K562 (cell line): ENCODE data around the gene ABCC5. TPM values are rescaled to one million over a fixed set of nuclear protein-coding genes. Genes with fewer than 3 reads are reported as not detected.

Experiments
- ATAC-seq: fragments of 200-7000 bp; cut with Tn5 transposase; 3 replicates; pipeline ENCODE4 v1.9.1; 2020; ENCODE audit warnings: moderate library complexity
- BruUV-seq: library from RNA; stranded (reverse); fragments of 400-500 nt; replicated peaks from 2 replicates; lab custom pipeline; 2021; lab: Mats Ljungman, UMichigan
- CTCF ChIA-PET: fragments of 300-600 bp; formaldehyde crosslinking; extraction: SDS; loops from one replicate; lab custom pipeline; 2021; ENCODE audit warnings: low intra/inter-chr PET ratio; lab: Yijun Ruan, JAX
- POLR2A ChIA-PET: fragments of 300-600, 350-650 bp; sonication (Branson Sonifier 250); formaldehyde crosslinking; extraction: SDS; loops from one replicate; lab custom pipeline; 2021; ENCODE audit warnings: antibody characterized with exemption, inconsistent platforms; lab: Yijun Ruan, JAX
- DNase-seq, 4 experiments: peaks; one replicate each; pipeline versions ENCODE4 v3.0.0 to v3.0.0-alpha.2; 2011 to 2018; ENCODE audit warnings: low spot score in 3 of 4, mixed read lengths in 3 of 4; ENCODE audit errors: extremely low read depth in 1 of 4
- FAIRE-seq: peaks from 2 replicates; lab custom pipeline; 2011; peaks lifted over from hg19 to GRCh38; lab: Jason Lieb, UNC
- H2AFZ ChIP-seq: 2 replicates; pipeline ENCODE4 v1.6.0; 2011; ENCODE audit warnings: low read depth, low read length, control low read depth, inconsistent platforms
- H3K27ac ChIP-seq: fragments of 200-600 bp; 3 replicates; pipeline ENCODE4 v1.8.0; 2011; ENCODE audit warnings: low read depth, mild to moderate bottlenecking, control low read depth, inconsistent platforms, low read length, moderate library complexity, mixed read lengths; ENCODE audit errors: extremely low read depth
- H3K27me3 ChIP-seq, 2 experiments: fragments of 300-600 bp in 1 of 2; 2 replicates in 1 of 2; 3 replicates in 1 of 2; pipeline versions ENCODE4 v1.6.0 to v1.8.0; 2011; ENCODE audit warnings: inconsistent platforms in 2 of 2, low read length in 2 of 2, mild to moderate bottlenecking in 1 of 2, mixed read lengths in 1 of 2, moderate library complexity in 1 of 2; ENCODE audit not compliant: control insufficient read depth in 2 of 2, insufficient read depth in 2 of 2
- H3K36me3 ChIP-seq: fragments of 300-600 bp; 3 replicates; pipeline ENCODE4 v1.8.0; 2011; ENCODE audit warnings: mild to moderate bottlenecking, low read length, inconsistent platforms; ENCODE audit not compliant: control insufficient read depth, insufficient read depth
- H3K4me1 ChIP-seq, 2 experiments: fragments of 200-600 bp in 1 of 2; replicated peaks in 1 of 2; 2 replicates in 1 of 2; 3 replicates in 1 of 2; pipeline versions ENCODE4 v1.5.1 to v1.8.0; 2011; ENCODE audit warnings: inconsistent platforms in 2 of 2, low read length in 2 of 2, mild to moderate bottlenecking in 1 of 2, mixed read lengths in 1 of 2, moderate library complexity in 1 of 2; ENCODE audit not compliant: control insufficient read depth in 2 of 2, insufficient read depth in 2 of 2
- H3K4me2 ChIP-seq: 2 replicates; pipeline ENCODE4 v1.6.1; 2011; ENCODE audit warnings: low read length, control low read depth, inconsistent platforms, mixed read lengths; ENCODE audit not compliant: insufficient read depth
- H3K4me3 ChIP-seq: fragments of 200-600 bp; sonication (generic), shearing (Covaris generic); 2 replicates; pipeline ENCODE4 v1.5.1; 2016; ENCODE audit warnings: control low read depth, inconsistent platforms
- H3K79me2 ChIP-seq: fragments of 200-600 bp; 3 replicates; pipeline ENCODE4 v1.8.0; 2011; ENCODE audit warnings: low read length, inconsistent platforms; ENCODE audit not compliant: control insufficient read depth, insufficient read depth
- H3K9ac ChIP-seq, 2 experiments: 2 replicates each; pipeline versions ENCODE4 v1.6.0 to v1.6.1; 2011; ENCODE audit warnings: low read depth in 2 of 2, low read length in 2 of 2, control low read depth in 1 of 2, inconsistent platforms in 1 of 2, mild to moderate bottlenecking in 1 of 2, mixed read lengths in 1 of 2; ENCODE audit not compliant: insufficient read depth in 1 of 2
- H3K9me1 ChIP-seq: one replicate; pipeline ENCODE4 v1.6.0; 2011; ENCODE audit warnings: inconsistent platforms, mild to moderate bottlenecking, low read length, moderate library complexity; ENCODE audit not compliant: control insufficient read depth, insufficient read depth
- H3K9me3 ChIP-seq: replicated peaks from 2 replicates; pipeline ENCODE4 v1.5.1; 2011; ENCODE audit warnings: low read depth, low read length, inconsistent platforms; ENCODE audit not compliant: control insufficient read depth, insufficient read depth
- H4K20me1 ChIP-seq: replicated peaks from 2 replicates; pipeline ENCODE4 v1.6.1; 2011; ENCODE audit warnings: low read length, inconsistent platforms, mixed read lengths; ENCODE audit not compliant: control insufficient read depth, insufficient read depth
- FOXP1 ChIP-seq: sonication (generic); formaldehyde crosslinking; IDR thresholded peaks from 2 replicates; pipeline ENCODE4 v1.8.0; 2022; ENCODE audit warnings: mild to moderate bottlenecking, missing genetic modification reagents
- POLR2H ChIP-seq: IDR thresholded peaks from 2 replicates; pipeline ENCODE4 v1.6.1; 2016; ENCODE audit warnings: missing genetic modification characterization, low read depth, mild to moderate bottlenecking, control low read depth, missing compliant biosample characterization, moderate library complexity
- PURB ChIP-seq: sonication (generic); formaldehyde crosslinking; IDR thresholded peaks from 2 replicates; pipeline ENCODE4 v1.9.0; 2021; ENCODE audit warnings: low read depth, mild to moderate bottlenecking, missing genetic modification reagents
- TCF3 ChIP-seq: sonication (generic); formaldehyde crosslinking; IDR thresholded peaks from 2 replicates; pipeline ENCODE4 v1.4.0; 2020; ENCODE audit warnings: mild to moderate bottlenecking, missing genetic modification reagents
- TEAD4 ChIP-seq, 2 experiments: sonication (generic) in 1 of 2; formaldehyde crosslinking in 1 of 2; IDR thresholded peaks; 2 replicates each; pipeline versions ENCODE4 v1.6.1 to v1.8.0; 2012 to 2022; ENCODE audit warnings: borderline replicate concordance in 1 of 2, inconsistent platforms in 1 of 2, low read length in 1 of 2, mild to moderate bottlenecking in 1 of 2, missing genetic modification reagents in 1 of 2
- ZNF316 ChIP-seq: fragments of 450-650 bp; IDR thresholded peaks from 2 replicates; pipeline ENCODE4 v1.6.1; 2016
- WGBS: fragments of 100-300 bp; shearing (Covaris generic); methylation state at CpG from one replicate; pipeline ENCODE4 v1.1.6; 2016; ENCODE audit warnings: low coverage, mixed read lengths; ENCODE audit not compliant: insufficient coverage; ENCODE audit errors: missing lambda C conversion rate; 5-methylcytosine and 5-hydroxymethylcytosine counted together
- in situ Hi-C: fragments of 300-500 bp; cut with MboI; formaldehyde crosslinking; loops from 4 replicates; pipeline ENCODE4 v1.15.0; 2018; ENCODE audit warnings: inconsistent platforms, mixed read lengths
- intact Hi-C: fragments of 100-400 bp; cut with micrococcal nuclease; formaldehyde crosslinking; loops from 2 replicates; pipeline ENCODE4 v1.14.2; 2022
- polyA plus RNA-seq, 8 experiments: library from polyadenylated mRNA; depleted of rRNA in 4 of 8; stranded (reverse) in 5 of 8; unstranded in 3 of 8; fragments of >200 nt; fragmentation: Nextera tagmentation in 2 of 8; fragmentation: Illumina TruSeq in 1 of 8; extraction: Ambion mirVana in 2 of 8; extraction: Trizol in 1 of 8; gene quantifications; 2 replicates each; pipeline versions ENCODE4 v1.2.1 to v1.2.3, GENCODE V29; 2011 to 2014; ENCODE audit warnings: inconsistent platforms in 1 of 8, missing spikeins in 1 of 8
- total RNA-seq, 7 experiments: library from RNA; depleted of rRNA in 6 of 7; stranded (reverse); fragments of >200 nt in 6 of 7; fragmentation: Illumina TruSeq in 2 of 7; extraction: Trizol in 2 of 7; gene quantifications; 2 replicates each; pipeline versions ENCODE4 v1.2.1 to v1.2.3, GENCODE V29; 2011 to 2021; ENCODE audit warnings: low replicate concordance in 1 of 7

The ABCC5 gene
- total and polyA plus RNA-seq, 9 of the 15 experiments (the other 6 are each of a cell fraction or from before 2014, with no cell fraction given), result 22.0 to 53.0 (median 41.9) TPM

DNA sequence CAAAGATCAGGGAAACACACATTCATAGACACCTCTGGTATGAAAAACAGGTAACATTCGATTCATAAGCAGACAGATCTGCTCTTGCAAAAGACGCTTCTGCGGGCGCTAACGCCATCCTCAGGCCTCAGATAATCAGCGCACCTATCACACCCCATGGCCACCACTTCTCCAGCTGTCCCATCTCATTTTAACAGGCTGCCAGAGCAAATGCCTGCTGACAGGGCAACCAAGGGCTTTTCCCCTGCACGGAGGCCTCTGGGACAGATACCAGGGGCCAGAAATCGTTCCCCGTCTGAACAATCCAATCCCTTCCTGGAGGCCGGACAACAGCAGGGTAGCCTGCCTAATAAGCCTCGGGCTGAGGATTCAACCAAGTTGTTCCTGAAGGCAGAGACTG lies 15.2 kb downstream of the ABCC5 start:
- Histone ChIP-seq H3K9me3 (no peaks in the 10 kb centered on the region), H3K4me1 (peaks cover 6 to 12% of the 10 kb centered on the region in 2 experiments; a peak in 3 of 5 replicates), H3K9ac (no peak overlapping the region)
- TF ChIP-seq POLR2H (tag) (no peak), TEAD4 (IDR thresholded peaks at IDR 0.05; ENCODE audit: low read length) (no peak), TEAD4 (CRISPR knock-in tag; IDR thresholded peaks at IDR 0.05; ENCODE audit: borderline replicate concordance) (no peak)
- TF ChIP-seq, all 486 proteins: peak for 0
- Histone ChIP-seq H3K27ac (no peak overlapping the region), H4K20me1 (no peaks in the 10 kb centered on the region; the same call in 1 of the 2 replicates), H3K36me3 (peaks cover 61% of the 10 kb centered on the region), H3K4me2 (no peak overlapping the region), H3K27me3 (no peaks in the 10 kb centered on the region), H3K79me2 (peaks cover 57% of the 10 kb centered on the region), H3K4me3 (no peak overlapping the region), H3K9me1 (no peaks in the 10 kb centered on the region), H2AFZ (no peak overlapping the region)
- WGBS, result 92% methylated on average over 10 of the region's 11 CpGs
- in situ Hi-C loops (no loop called here), intact Hi-C loops (no loop called here)
- CTCF ChIA-PET, result no interaction called here
- no TSS peak for BruUV-seq
- FAIRE-seq (no peak), DNase-seq (no peak), ATAC-seq (no peak)
- POLR2A ChIA-PET, result interaction anchor here (1.3 kb wide), 1 partner anchor 13 kb away, joined by 3 read pairs; no protein-coding TSS in a partner anchor

DNA sequence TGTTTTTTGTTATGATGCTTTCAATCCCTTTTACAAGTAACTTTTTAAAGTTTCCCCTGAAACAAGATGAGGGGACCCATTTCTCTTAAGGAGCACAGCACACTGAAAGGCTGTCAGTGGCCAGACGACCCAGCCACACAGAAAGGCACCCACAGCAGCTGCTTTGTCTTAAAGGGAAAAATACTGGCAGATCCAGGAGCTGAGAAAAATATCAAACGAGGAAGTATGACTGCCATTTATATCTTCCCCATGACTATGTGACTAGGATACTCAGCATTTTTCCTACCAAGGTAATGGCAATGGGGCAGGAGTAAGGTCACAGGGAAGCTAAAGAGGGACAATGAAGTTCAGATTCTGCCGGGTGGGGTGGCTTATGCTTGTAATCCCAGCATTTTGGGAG lies 15.9 kb downstream of the ABCC5 start:
- H2AFZ ChIP-seq, result no peak overlapping the region
- H3K9ac ChIP-seq, result no peak overlapping the region
- H3K9me1 ChIP-seq, result no peaks in the 10 kb centered on the region
- H3K36me3 ChIP-seq, result peaks cover 64% of the 10 kb centered on the region
- 64% methylated on average over 3 of the region's 3 CpGs for WGBS
- in situ Hi-C loops, result no loop called here
- H3K27me3 ChIP-seq, result no peaks in the 10 kb centered on the region
- ATAC-seq (no peak), DNase-seq (no peak), FAIRE-seq (no peak)
- no TSS peak for BruUV-seq
- no peak overlapping the region for H3K4me3 ChIP-seq
- no peak overlapping the region for H3K4me2 ChIP-seq
- POLR2A ChIA-PET, result interaction anchor here (1.3 kb wide), 1 partner anchor 13 kb away, joined by 3 read pairs; no protein-coding TSS in a partner anchor
- no peaks in the 10 kb centered on the region for H3K9me3 ChIP-seq
- no peaks in the 10 kb centered on the region; the same call in 1 of the 2 replicates for H4K20me1 ChIP-seq
- peaks cover 6 to 11% of the 10 kb centered on the region in 2 experiments; a peak in 3 of 5 replicates for H3K4me1 ChIP-seq
- CTCF ChIA-PET, result no interaction called here
- H3K27ac ChIP-seq, result no peak overlapping the region
- TF ChIP-seq FOXP1 (CRISPR knock-in tag) (no peak), ZNF316 (peak; percentile 41; the same call in 1 of the 2 replicates), PURB (CRISPR knock-in tag) (no peak), TCF3 (CRISPR knock-in tag) (no peak)
- TF ChIP-seq, all 486 proteins: peak for 1
- intact Hi-C loops, result no loop called here
- peaks cover 57% of the 10 kb centered on the region for H3K79me2 ChIP-seq
